ENCODE measurements around the gene ATAD3B. TPM values are rescaled to one million over a fixed set of nuclear protein-coding genes. Genes with fewer than 3 reads are reported as not detected.

Gene ATAD3B
- polyA plus RNA-seq, 1 experiment, result 7.7 TPM

GRCh38 chr1:1424707-1425106 is 46.9 kb upstream of the ATAD3B start:
- H3K9me3 ChIP-seq (ENCODE audit: control insufficient read depth, insufficient read depth, low read length), result peaks cover 3% of the 10 kb centered on the region; the same call in 1 of the 2 replicates
- ChIA-PET POLR2A (no interaction called here), CTCF (interaction anchor here (1.5 kb wide), 1 partner anchor 16 kb away, joined by 5 read pairs; no protein-coding TSS in a partner anchor)
- H3K27me3 ChIP-seq (ENCODE audit: control insufficient read depth, insufficient read depth, low read length), result no peaks in the 10 kb centered on the region
- TF ChIP-seq, protein P1, sequence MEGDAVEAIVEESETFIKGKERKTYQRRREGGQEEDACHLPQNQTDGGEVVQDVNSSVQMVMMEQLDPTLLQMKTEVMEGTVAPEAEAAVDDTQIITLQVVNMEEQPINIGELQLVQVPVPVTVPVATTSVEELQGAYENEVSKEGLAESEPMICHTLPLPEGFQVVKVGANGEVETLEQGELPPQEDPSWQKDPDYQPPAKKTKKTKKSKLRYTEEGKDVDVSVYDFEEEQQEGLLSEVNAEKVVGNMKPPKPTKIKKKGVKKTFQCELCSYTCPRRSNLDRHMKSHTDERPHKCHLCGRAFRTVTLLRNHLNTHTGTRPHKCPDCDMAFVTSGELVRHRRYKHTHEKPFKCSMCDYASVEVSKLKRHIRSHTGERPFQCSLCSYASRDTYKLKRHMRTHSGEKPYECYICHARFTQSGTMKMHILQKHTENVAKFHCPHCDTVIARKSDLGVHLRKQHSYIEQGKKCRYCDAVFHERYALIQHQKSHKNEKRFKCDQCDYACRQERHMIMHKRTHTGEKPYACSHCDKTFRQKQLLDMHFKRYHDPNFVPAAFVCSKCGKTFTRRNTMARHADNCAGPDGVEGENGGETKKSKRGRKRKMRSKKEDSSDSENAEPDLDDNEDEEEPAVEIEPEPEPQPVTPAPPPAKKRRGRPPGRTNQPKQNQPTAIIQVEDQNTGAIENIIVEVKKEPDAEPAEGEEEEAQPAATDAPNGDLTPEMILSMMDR (IDR thresholded peaks at IDR 0.05; ENCODE audit: low read depth, low read length), result no peak
- no peak overlapping the region for H3K4me3 ChIP-seq (ENCODE audit: low read depth, low read length)
- no peak for DNase-seq (ENCODE audit: low read depth, low spot score)
- no peak overlapping the region for H3K27ac ChIP-seq (ENCODE audit: low read depth, low read length)

DNA sequence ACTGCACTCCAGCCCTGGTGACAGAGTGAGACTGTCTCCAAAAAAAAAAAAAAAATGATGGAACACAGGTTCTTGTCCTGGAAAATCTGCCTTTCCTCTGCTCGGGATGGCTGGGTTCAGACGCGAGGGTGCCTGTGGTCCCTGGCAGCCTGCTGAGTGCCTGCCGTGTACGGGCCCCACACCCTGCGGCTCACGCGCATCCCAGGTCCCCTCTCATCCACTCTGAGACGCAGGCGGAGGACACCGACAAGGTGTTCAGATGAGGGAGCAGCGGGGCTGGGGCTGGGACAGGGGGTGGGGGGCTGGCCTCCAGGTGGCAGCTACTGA is 46.2 kb upstream of the ATAD3B start:
- Histone ChIP-seq H3K9me3 (ENCODE audit: control insufficient read depth, insufficient read depth, low read length) (peaks cover 3% of the 10 kb centered on the region; the same call in 1 of the 2 replicates), H3K27me3 (ENCODE audit: control insufficient read depth, insufficient read depth, low read length) (no peaks in the 10 kb centered on the region), H3K4me3 (ENCODE audit: low read depth, low read length) (no peak overlapping the region), H3K27ac (ENCODE audit: low read depth, low read length) (no peak overlapping the region)
- no peak for DNase-seq (ENCODE audit: low read depth, low spot score)
- TF ChIP-seq, protein P1 (IDR thresholded peaks at IDR 0.05; ENCODE audit: low read depth, low read length), result no peak
- CTCF ChIA-PET, result interaction anchor here (1.5 kb wide), 1 partner anchor 16 kb away, joined by 5 read pairs; no protein-coding TSS in a partner anchor
- POLR2A ChIA-PET, result no interaction called here

DNA sequence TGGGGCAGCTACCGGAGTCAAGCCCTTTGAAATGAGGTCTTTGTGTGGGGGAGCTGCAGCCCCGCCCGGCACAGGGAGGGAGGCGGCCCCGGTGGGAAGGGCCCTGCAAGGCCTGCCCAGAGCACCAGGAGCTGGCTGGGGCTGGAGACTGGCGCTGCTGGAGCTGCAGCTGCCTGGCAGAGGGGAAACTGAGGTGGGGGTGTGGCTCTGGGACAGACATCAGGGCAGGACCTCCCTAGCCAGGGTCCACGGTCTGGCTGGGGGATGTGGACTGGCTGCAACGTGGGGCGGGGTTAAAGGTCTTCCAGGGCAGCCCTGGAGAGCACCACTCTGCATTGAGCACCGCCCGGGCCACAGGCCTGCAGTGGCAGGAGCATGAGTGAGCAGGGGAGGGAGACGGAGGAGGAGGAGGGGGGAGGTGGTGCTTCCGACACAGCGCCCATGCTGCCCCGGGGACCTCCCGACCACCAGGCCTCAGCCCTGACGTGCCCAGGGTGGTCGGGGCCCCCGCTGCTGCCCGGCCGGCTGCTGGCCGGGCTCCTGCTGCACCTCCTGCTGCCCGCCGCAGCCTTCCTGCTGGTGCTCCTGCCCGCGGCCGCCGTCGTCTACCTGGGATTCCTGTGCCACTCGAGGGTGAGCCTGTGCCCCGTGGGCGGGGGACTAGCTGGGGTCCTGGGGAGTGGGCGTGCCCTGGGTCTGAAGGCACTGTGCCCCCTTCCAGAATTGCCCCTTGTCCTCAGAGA is 45.6 kb upstream of the ATAD3B start:
- Histone ChIP-seq H3K27ac (ENCODE audit: low read depth, low read length) (no peak overlapping the region), H3K27me3 (ENCODE audit: control insufficient read depth, insufficient read depth, low read length) (no peaks in the 10 kb centered on the region), H3K9me3 (ENCODE audit: control insufficient read depth, insufficient read depth, low read length) (peaks cover 3% of the 10 kb centered on the region; the same call in 1 of the 2 replicates), H3K4me3 (ENCODE audit: low read depth, low read length) (no peak overlapping the region)
- TF ChIP-seq, protein P1 (IDR thresholded peaks at IDR 0.05; ENCODE audit: low read depth, low read length), result no peak
- ChIA-PET POLR2A (no interaction called here), CTCF (no interaction called here)
- DNase-seq (ENCODE audit: low read depth, low spot score), result no peak

DNA sequence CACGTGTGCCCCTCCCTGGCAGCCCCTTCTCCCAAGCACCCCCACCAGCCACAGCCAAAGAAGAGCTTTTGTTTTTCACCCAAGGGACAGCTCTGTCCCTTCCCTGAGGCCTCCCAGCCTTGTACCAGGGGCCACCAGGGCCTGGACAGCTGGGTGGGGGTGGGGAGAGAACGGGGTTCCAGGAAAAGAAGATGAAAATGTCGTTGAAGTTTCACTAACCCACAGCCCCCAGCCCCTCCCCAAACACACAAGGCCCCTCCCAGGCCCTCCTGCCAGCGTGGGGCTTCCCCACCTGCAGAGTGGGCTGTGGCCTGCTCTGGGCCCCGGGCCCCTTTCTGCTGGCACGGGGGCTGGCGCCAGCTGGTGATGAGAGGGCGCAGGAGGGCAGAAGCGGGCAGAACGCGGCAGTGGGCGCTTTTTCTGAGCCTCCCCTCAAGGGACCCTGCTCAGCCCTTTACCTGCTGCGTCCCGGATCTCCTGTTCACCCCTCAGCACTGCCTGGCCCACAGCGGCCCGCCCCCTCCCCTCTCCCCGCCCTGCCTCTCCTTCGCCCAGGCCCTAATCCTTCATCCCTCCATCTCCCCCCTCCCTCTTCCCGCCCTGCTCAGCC is 45.0 kb upstream of the ATAD3B start:
- H3K27ac ChIP-seq (ENCODE audit: low read depth, low read length), result no peak overlapping the region
- no peak for DNase-seq (ENCODE audit: low read depth, low spot score)
- H3K27me3 ChIP-seq (ENCODE audit: control insufficient read depth, insufficient read depth, low read length), result no peaks in the 10 kb centered on the region
- no peak overlapping the region for H3K4me3 ChIP-seq (ENCODE audit: low read depth, low read length)
- H3K9me3 ChIP-seq (ENCODE audit: control insufficient read depth, insufficient read depth, low read length), result peaks cover 3% of the 10 kb centered on the region; the same call in 1 of the 2 replicates
- POLR2A ChIA-PET, result no interaction called here
- CTCF ChIA-PET, result no interaction called here
- TF ChIP-seq, protein P1 (IDR thresholded peaks at IDR 0.05; ENCODE audit: low read depth, low read length), result no peak
